ENCODE data around the gene DEAF1. TPM values are rescaled to one million over a fixed set of nuclear protein-coding genes. Genes with fewer than 3 reads are reported as not detected.
A peak's percentile ranks its signal among the peaks of the same experiment; 100 is the strongest.

Gene DEAF1
- total and polyA plus RNA-seq, 2 of the 13 experiments (the other 11 are each of a cell fraction or from before 2014, with no cell fraction given), result 22.3 to 29.6 TPM

DNA sequence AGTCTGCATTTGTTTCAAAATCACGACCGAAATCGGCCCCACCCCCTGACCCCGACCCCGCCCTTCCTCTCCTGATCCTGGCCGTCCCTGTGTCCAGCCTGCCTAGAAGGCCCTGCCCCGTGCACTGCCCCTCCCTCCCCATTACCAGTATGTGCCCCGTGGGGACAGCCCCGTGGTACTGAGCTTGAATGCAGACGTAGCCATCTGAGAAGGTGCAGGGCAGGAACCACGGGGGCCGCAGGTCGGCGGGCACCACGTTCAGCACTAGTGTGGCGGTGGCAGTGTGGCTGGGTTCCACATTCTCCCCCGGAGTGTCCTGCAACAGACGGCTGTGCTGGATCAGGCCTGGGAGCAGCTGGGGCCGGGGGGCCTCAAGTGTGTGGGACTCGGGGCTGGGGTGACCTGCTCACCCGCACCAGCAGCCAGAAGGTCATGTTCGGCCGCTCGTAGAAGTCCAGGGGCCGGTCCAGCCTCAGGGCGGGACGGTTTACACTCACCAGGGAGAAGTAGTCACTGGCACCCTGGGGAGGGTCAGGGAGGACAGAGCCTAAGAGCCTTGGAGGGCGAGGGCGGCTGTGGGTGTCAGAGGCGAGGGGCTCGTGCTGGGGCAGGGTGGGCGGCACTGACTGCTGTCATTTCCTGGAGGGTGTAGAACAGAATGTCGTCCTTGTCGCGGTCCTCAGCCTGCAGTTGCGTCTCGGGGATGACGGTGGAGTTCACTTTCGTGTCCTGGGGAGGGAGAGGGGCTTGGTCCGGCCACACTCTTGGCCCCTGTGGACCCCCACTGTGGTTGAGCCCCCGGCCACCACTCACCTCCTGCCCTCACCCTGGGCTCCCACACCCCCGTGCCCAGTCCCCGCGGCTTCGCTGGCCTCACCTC is 73.8 kb downstream of the DEAF1 start (continued):
- TF ChIP-seq, protein P1, sequence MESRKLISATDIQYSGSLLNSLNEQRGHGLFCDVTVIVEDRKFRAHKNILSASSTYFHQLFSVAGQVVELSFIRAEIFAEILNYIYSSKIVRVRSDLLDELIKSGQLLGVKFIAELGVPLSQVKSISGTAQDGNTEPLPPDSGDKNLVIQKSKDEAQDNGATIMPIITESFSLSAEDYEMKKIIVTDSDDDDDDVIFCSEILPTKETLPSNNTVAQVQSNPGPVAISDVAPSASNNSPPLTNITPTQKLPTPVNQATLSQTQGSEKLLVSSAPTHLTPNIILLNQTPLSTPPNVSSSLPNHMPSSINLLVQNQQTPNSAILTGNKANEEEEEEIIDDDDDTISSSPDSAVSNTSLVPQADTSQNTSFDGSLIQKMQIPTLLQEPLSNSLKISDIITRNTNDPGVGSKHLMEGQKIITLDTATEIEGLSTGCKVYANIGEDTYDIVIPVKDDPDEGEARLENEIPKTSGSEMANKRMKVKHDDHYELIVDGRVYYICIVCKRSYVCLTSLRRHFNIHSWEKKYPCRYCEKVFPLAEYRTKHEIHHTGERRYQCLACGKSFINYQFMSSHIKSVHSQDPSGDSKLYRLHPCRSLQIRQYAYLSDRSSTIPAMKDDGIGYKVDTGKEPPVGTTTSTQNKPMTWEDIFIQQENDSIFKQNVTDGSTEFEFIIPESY (CRISPR knock-in tag; IDR thresholded peaks at IDR 0.05), result no peak
- no peak for TF ChIP-seq ZSCAN12 (CRISPR knock-in tag; IDR thresholded peaks at IDR 0.05)
- peak; percentile 47; the same call in 1 of the 2 replicates for TF ChIP-seq POLR2G (IDR thresholded peaks at IDR 0.05; ENCODE audit: low read depth, low read length)
- no peak for TF ChIP-seq ASH2L (IDR thresholded peaks at IDR 0.05; ENCODE audit: insufficient read length, low read depth, low read length)
- TF ChIP-seq, protein P2, sequence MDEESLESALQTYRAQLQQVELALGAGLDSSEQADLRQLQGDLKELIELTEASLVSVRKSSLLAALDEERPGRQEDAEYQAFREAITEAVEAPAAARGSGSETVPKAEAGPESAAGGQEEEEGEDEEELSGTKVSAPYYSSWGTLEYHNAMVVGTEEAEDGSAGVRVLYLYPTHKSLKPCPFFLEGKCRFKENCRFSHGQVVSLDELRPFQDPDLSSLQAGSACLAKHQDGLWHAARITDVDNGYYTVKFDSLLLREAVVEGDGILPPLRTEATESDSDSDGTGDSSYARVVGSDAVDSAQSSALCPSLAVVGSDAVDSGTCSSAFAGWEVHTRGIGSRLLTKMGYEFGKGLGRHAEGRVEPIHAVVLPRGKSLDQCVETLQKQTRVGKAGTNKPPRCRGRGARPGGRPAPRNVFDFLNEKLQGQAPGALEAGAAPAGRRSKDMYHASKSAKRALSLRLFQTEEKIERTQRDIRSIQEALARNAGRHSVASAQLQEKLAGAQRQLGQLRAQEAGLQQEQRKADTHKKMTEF (CRISPR knock-in tag; IDR thresholded peaks at IDR 0.05), result no peak
- no peak for TF ChIP-seq NCOA5 (CRISPR knock-in tag; IDR thresholded peaks at IDR 0.05)
- TF ChIP-seq ZNF788 (CRISPR knock-in tag; IDR thresholded peaks at IDR 0.05; ENCODE audit: borderline replicate concordance), result no peak
- no peak for TF ChIP-seq XBP1 (CRISPR knock-in tag; IDR thresholded peaks at IDR 0.05)
- TF ChIP-seq AGO2 (optimal IDR thresholded peaks at IDR 0.05; ENCODE audit: low read depth, low read length), result peak; percentile 89
